Fibroblast of pulmonary artery (primary cell): ENCODE results near the gene RNF20.

ENCODE experiments used
- DNase-seq: peaks from one replicate; pipeline ENCODE4 v3.0.0-alpha.2; 2010; ENCODE audit warnings: low read depth
- H3K4me3 ChIP-seq: replicated peaks from 2 replicates; pipeline ENCODE4 v1.5.1; 2011; ENCODE audit warnings: low read depth, mild to moderate bottlenecking, control low read depth, low read length, moderate library complexity
- CTCF ChIP-seq: IDR thresholded peaks from 2 replicates; pipeline ENCODE4 v1.5.1; 2011; ENCODE audit warnings: mild to moderate bottlenecking, control low read depth, low read length, inconsistent platforms; ENCODE audit errors: missing control alignments

RNF20 gene

GRCh38 chr9:101533334-101534204 is at the start of gene RNF20:
RNF20 (plus strand) TSS chr9:101533853; CDS start chr9:101535424, 1,571 bp downstream.
- DNase-seq, result peak; percentile 99
- no peak for TF ChIP-seq CTCF
- peak within 1 kb of the TSS; percentile 77 for H3K4me3 ChIP-seq

GRCh38 chr9:101484046-101484445 is 49.6 kb upstream of the RNF20 start:
- H3K4me3 ChIP-seq, result no peak overlapping the region
- DNase-seq, result no peak
- no peak for TF ChIP-seq CTCF

GRCh38 chr9:101485924-101486692 is 47.5 kb upstream of the RNF20 start:
- peak overlapping the region; percentile 53 for H3K4me3 ChIP-seq
- TF ChIP-seq CTCF, result no peak
- peak; percentile 7 for DNase-seq

GRCh38 chr9:101486693-101487442 is 46.8 kb upstream of the RNF20 start:
- DNase-seq, result peak; percentile 29
- no peak for TF ChIP-seq CTCF
- peak overlapping the region; percentile 53 for H3K4me3 ChIP-seq

GRCh38 chr9:101487443-101487840 is 46.2 kb upstream of the RNF20 start:
- TF ChIP-seq CTCF, result no peak
- DNase-seq, result no peak
- no peak overlapping the region for H3K4me3 ChIP-seq

- TF ChIP-seq CTCF, result no peak
- DNase-seq, result peak; percentile 17
- no peak overlapping the region for H3K4me3 ChIP-seq
Measured at GRCh38 chr9:101495810-101496209, 37.8 kb upstream of the RNF20 start.
